GM23248 (cell line): ENCODE measurements around the gene IPO4. TPM values are rescaled to one million over a fixed set of nuclear protein-coding genes. Genes with fewer than 3 reads are reported as not detected.

ENCODE experiments used
- DNase-seq: peaks from one replicate; pipeline ENCODE4 v3.0.0-alpha.2; 2015
- H2AFZ ChIP-seq: fragments of 200-600 bp; sonication (generic); 2 replicates; pipeline ENCODE4 v1.6.1; 2016; ENCODE audit warnings: antibody characterized with exemption
- H3F3A ChIP-seq: fragments of 200-600 bp; sonication (generic); 2 replicates; pipeline ENCODE4 v1.6.1; 2016; ENCODE audit warnings: mild to moderate bottlenecking, antibody characterized with exemption, mixed run types; ENCODE audit not compliant: insufficient read depth
- H3K27ac ChIP-seq: fragments of 200-600 bp; sonication (generic); 2 replicates; pipeline ENCODE4 v1.5.1; 2016; ENCODE audit warnings: mild to moderate bottlenecking
- H3K27me3 ChIP-seq: fragments of 200-600 bp; sonication (generic); replicated peaks from 2 replicates; pipeline ENCODE4 v1.6.1; 2016; ENCODE audit warnings: mild to moderate bottlenecking; ENCODE audit not compliant: insufficient read depth
- H3K36me3 ChIP-seq: fragments of 200-600 bp; sonication (generic); 2 replicates; pipeline ENCODE4 v1.6.1; 2016; ENCODE audit warnings: low read depth, mild to moderate bottlenecking
- H3K4me1 ChIP-seq: fragments of 200-600 bp; sonication (generic); 2 replicates; pipeline ENCODE4 v1.6.1; 2016; ENCODE audit warnings: mild to moderate bottlenecking; ENCODE audit not compliant: insufficient read depth
- H3K4me2 ChIP-seq: fragments of 200-600 bp; sonication (generic); one replicate; pipeline ENCODE4 v1.6.1; 2016; ENCODE audit warnings: mild to moderate bottlenecking; ENCODE audit not compliant: unreplicated experiment
- H3K4me3 ChIP-seq: fragments of 200-600 bp; sonication (generic); 2 replicates; pipeline ENCODE4 v1.5.1; 2016; ENCODE audit warnings: mild to moderate bottlenecking
- H3K79me2 ChIP-seq: fragments of 200-600 bp; sonication (generic); 2 replicates; pipeline ENCODE4 v1.6.1; 2016; ENCODE audit warnings: mild to moderate bottlenecking; ENCODE audit not compliant: insufficient read depth
- H3K9ac ChIP-seq: fragments of 200-600 bp; sonication (generic); 2 replicates; pipeline ENCODE4 v1.6.1; 2016; ENCODE audit warnings: mild to moderate bottlenecking
- H3K9me2 ChIP-seq: fragments of 200-600 bp; sonication (generic); 2 replicates; pipeline ENCODE4 v1.6.1; 2016; ENCODE audit warnings: mixed run types, mild to moderate bottlenecking, moderate library complexity; ENCODE audit not compliant: insufficient read depth
- H3K9me3 ChIP-seq: fragments of 200-600 bp; sonication (generic); one replicate; pipeline ENCODE4 v1.6.1; 2017; ENCODE audit warnings: low read depth
- H4K20me1 ChIP-seq: fragments of 200-600 bp; sonication (generic); 2 replicates; pipeline ENCODE4 v1.6.0; 2016; ENCODE audit not compliant: insufficient read depth
- EZH2 ChIP-seq: fragments of 200-600 bp; sonication (generic); IDR thresholded peaks from 2 replicates; pipeline ENCODE4 v1.6.1; 2018; ENCODE audit warnings: antibody characterized with exemption, mild to moderate bottlenecking; ENCODE audit not compliant: insufficient read depth, poor library complexity, severe bottlenecking
- EZH2phosphoT487 ChIP-seq: fragments of 200-600 bp; sonication (generic); IDR thresholded peaks from 2 replicates; pipeline ENCODE4 v1.6.1; 2018; ENCODE audit warnings: antibody characterized with exemption, moderate library complexity, mild to moderate bottlenecking, low read depth; ENCODE audit not compliant: insufficient read depth
- WGBS, 2 experiments: methylation state at CpG; one replicate each; pipeline ENCODE4 v1.1.6; 2015 to 2017; ENCODE audit warnings: low lambda C conversion rate in 2 of 2, low coverage in 1 of 2; ENCODE audit errors: missing lambda C conversion rate in 2 of 2; 5-methylcytosine and 5-hydroxymethylcytosine counted together
- in situ Hi-C: fragments of 300-500 bp; cut with MboI; formaldehyde crosslinking; loops from 2 replicates; pipeline ENCODE4 v1.15.0; 2020
- polyA plus RNA-seq: library from polyadenylated mRNA; unstranded; fragments of >200 nt; fragmentation: Nextera tagmentation; extraction: Ambion mirVana; gene quantifications from 2 replicates; pipeline ENCODE4 v1.2.1, GENCODE V29; 2016
- total RNA-seq: library from RNA; depleted of rRNA; stranded (reverse); fragments of >200 nt; shearing (Covaris generic); gene quantifications from 2 replicates; pipeline ENCODE4 v1.2.3, GENCODE V29; 2014

IPO4 gene
- total and polyA plus RNA-seq, 2 experiments from 2014 or later = 33.6 to 58.3 TPM

DNA sequence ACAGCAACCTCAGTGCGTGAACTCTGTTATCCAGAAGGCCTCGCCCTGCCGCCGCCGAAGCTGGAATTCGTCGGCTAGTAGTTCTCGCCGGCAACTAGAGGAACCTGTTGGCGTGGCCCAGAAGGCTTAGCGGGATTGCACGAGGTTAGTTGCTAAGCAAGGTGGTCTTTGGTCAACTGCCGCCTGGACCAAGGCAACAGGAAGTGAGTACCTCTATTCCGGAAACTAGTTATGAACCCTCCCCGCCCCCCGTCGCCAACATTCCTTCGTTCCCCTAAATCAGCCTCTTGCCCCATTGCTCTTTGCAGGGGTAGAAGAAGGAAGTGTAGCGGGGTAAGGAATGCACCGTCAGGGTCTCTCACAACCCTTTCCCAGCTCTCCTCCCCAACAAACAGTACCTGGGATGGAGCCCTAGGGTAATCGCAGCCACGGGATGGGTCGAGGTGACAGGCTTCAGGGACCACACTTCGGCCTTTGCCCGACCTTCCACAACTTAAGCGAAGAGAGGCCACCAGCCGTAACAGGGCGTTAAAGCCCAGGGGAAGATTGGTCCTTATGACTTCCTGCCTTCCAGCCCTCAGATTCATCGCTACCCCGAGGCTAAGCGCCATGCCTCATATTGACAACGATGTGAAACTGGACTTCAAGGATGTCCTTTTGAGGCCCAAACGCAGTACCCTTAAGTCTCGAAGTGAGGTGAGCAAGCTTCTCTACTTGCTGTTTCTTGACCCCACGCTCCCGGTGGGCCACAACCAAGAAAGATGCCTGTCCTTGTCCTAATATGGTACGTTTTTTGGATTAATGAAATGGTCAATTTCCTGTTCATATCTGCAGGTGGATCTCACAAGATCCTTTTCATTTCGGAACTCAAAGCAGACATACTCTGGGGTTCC is 44.3 kb upstream of the IPO4 start, which contains the start of gene GMPR2:
Gene GMPR2, plus strand, starts transcription at position 285 of the 893 bp plus-strand sequence. Its CDS starts 325 bp downstream, at position 610.
- Histone ChIP-seq H3K9me2 (no peaks in the 10 kb centered on the region), H3K27me3 (no peaks in the 10 kb centered on the region), H3K9me3 (no peaks in the 10 kb centered on the region), H3K9ac (peak within 1 kb of the TSS; percentile 91), H3K79me2 (peaks cover 81% of the 10 kb centered on the region), H3K4me3 (peak within 1 kb of the TSS; percentile 77), H3K4me2 (peak within 1 kb of the TSS; percentile 94), H4K20me1 (no peaks in the 10 kb centered on the region), H3K4me1 (peaks cover 13% of the 10 kb centered on the region), H2AFZ (peak within 1 kb of the TSS; percentile 80), H3K27ac (peak within 1 kb of the TSS; percentile 70), H3F3A (peaks cover 4% of the 10 kb centered on the region; the same call in 1 of the 2 replicates), H3K36me3 (peaks cover 9% of the 10 kb centered on the region)
- WGBS, 2 experiments = 2 to 4% methylated on average over 38 of the region's 38 CpGs
- in situ Hi-C loops = no loop called here
- no peak for TF ChIP-seq EZH2phosphoT487
- no peak for TF ChIP-seq EZH2
- peak; percentile 54 for DNase-seq

DNA sequence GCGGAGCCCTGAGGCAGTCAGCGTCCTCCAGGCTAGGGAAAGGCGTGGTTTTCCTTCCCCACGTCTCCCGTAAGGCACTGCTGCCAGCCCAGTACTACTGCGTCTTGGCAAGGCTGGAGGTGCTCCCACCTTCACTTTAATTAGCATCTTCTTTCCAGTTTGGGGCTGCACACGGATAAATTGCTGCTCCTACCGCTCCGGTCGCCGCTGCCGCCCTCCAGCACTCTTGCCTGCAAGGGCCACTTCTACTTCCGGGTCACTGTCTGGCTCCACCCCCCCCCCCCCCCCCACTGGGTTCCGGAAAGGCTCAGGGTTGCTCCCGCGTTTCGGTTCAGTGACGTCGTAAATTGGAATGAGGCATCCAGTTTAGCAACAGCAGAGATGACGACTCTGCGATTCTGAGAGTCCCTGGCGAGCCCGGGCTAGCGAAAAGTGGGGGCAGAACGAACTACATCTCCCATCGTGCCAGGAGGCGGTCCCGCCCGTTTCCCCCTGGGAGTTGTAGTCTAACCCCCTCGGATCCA is 43.6 kb upstream of the IPO4 start, which contains the start of gene NEDD8:
Gene NEDD8, minus strand, starts transcription at position 247 of the 524 bp plus-strand sequence. Its CDS starts 100 bp downstream, at position 147.
- TF ChIP-seq EZH2 (no peak), EZH2phosphoT487 (no peak)
- Histone ChIP-seq H3K79me2 (peaks cover 88% of the 10 kb centered on the region), H3F3A (peaks cover 4% of the 10 kb centered on the region), H3K4me1 (peaks cover 14% of the 10 kb centered on the region), H3K4me2 (peak within 1 kb of the TSS; percentile 94), H4K20me1 (no peaks in the 10 kb centered on the region), H2AFZ (peak within 1 kb of the TSS; percentile 80), H3K9ac (peak within 1 kb of the TSS; percentile 91), H3K9me3 (no peaks in the 10 kb centered on the region), H3K36me3 (peaks cover 14% of the 10 kb centered on the region), H3K27ac (peak within 1 kb of the TSS; percentile 70), H3K9me2 (no peaks in the 10 kb centered on the region), H3K27me3 (no peaks in the 10 kb centered on the region), H3K4me3 (peak within 1 kb of the TSS; percentile 77)
- in situ Hi-C loops = no loop called here
- peak; percentile 99 for DNase-seq
- 0 to 1% methylated on average over 22 to 25 of the region's 30 CpGs for WGBS, 2 experiments

DNA sequence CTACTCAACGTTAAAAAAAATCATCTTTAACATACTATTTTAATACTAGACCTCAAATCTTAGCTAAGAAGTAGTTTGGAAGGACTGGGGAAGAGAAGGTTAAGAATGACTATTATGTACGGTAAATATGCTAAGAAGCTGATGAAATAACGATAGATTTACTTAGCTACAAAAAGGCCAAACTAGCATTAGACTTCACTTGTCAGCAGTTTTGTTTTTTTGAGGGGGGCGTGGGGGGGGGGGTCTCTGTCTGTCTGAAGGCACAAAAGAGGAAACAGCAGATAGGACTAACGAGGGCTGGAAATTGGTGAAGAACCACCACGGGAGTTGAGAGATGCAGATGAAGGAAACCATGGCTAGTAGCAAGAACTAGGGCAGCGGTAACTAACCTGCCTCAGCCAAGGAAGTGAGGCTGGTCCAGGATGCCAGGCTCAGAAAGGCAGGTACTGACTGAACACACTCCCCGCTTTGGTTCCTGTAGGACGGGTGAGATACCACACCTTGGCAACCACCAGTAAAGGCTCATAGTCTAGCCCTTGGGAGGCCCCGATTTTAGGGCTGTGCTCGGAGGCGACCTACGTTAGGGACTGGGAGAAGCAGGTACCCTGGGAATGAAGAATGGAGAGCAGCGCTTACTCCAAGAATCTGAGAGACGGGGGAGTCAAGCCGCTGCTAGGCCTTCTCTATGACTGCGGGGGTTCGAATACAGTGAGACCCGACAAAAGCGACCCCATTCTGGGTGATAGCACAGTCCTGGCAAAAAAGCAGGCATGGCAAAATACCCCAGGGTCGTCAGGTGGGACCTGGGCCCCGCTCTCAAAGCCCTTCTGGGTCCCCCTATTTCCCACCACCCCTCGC is 42.9 kb upstream of the IPO4 start:
- H2AFZ ChIP-seq = peak overlapping the region; percentile 80
- DNase-seq = peak; percentile 31
- TF ChIP-seq EZH2 (no peak), EZH2phosphoT487 (no peak)
- no peaks in the 10 kb centered on the region for H3K9me3 ChIP-seq
- H3K9me2 ChIP-seq = no peaks in the 10 kb centered on the region
- H3K4me1 ChIP-seq = peaks cover 21% of the 10 kb centered on the region
- H3K4me3 ChIP-seq = peak overlapping the region; percentile 77
- in situ Hi-C loops = no loop called here
- peak overlapping the region; percentile 56 for H3K27ac ChIP-seq
- H3K36me3 ChIP-seq = peaks cover 12% of the 10 kb centered on the region
- 5 to 8% methylated on average over 22 to 23 of the region's 23 CpGs for WGBS, 2 experiments
- peaks cover 91% of the 10 kb centered on the region for H3K79me2 ChIP-seq
- no peaks in the 10 kb centered on the region for H4K20me1 ChIP-seq
- peaks cover 11% of the 10 kb centered on the region for H3F3A ChIP-seq
- peak overlapping the region; percentile 94 for H3K4me2 ChIP-seq
- no peaks in the 10 kb centered on the region for H3K27me3 ChIP-seq
- peak overlapping the region; percentile 91 for H3K9ac ChIP-seq

DNA sequence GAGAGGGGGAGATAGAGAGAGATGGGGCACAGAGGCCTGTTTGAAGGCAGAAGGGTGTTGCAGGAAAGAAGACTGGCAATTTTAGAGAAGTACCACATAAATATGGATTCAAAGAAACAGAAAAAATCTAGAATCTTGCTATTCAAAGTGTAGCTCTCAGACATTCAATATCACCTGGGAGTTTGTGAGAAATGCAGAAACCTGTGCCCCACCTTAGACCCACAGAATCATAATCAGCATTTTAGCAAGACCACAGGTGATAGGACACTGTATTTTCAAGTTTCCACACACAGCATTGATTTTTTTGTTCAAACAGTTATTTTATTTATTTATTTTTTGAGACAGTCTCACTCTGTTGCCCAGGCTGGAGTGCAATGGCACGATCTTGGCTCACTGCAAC is 40.3 kb upstream of the IPO4 start:
- WGBS, 2 experiments = 37 to 41% methylated on average over 1 of the region's 1 CpG
- no peak for TF ChIP-seq EZH2
- no peak for TF ChIP-seq EZH2phosphoT487
- in situ Hi-C loops = no loop called here

More for the DNA sequence above, 40.3 kb upstream of the IPO4 start:
- no peak for DNase-seq
- Histone ChIP-seq H3K4me2 (no peak overlapping the region), H3K27ac (no peak overlapping the region), H4K20me1 (no peaks in the 10 kb centered on the region), H3K4me1 (peaks cover 34% of the 10 kb centered on the region), H3K9ac (no peak overlapping the region), H3K36me3 (peaks cover 5% of the 10 kb centered on the region; the same call in 1 of the 2 replicates), H2AFZ (no peak overlapping the region), H3K4me3 (no peak overlapping the region), H3F3A (peaks cover 26% of the 10 kb centered on the region), H3K9me2 (no peaks in the 10 kb centered on the region), H3K27me3 (no peaks in the 10 kb centered on the region), H3K79me2 (peaks cover 87% of the 10 kb centered on the region), H3K9me3 (no peaks in the 10 kb centered on the region)
